GM12878 (cell line): ENCODE results near the gene TRAF5. TPM values are rescaled to one million over a fixed set of nuclear protein-coding genes. Genes with fewer than 3 reads are reported as not detected.

Experiments
- ATAC-seq: fragments of 200-7000 bp; cut with Tn5 transposase; 3 replicates; pipeline ENCODE4 v1.9.1; 2020; ENCODE audit warnings: mild to moderate bottlenecking, moderate library complexity
- BruUV-seq: library from RNA; stranded (reverse); fragments of 400-500 nt; replicated peaks from 2 replicates; lab custom pipeline; 2021; lab: Mats Ljungman, UMichigan
- CTCF ChIA-PET: fragments of 300-600 bp; sonication (Branson Sonifier 250); formaldehyde crosslinking; extraction: SDS; loops from one replicate; lab custom pipeline; 2021; ENCODE audit warnings: inconsistent platforms; lab: Yijun Ruan, JAX
- POLR2A ChIA-PET: fragments of 350-600 bp; formaldehyde crosslinking; extraction: SDS; loops from one replicate; lab custom pipeline; 2021; ENCODE audit warnings: inconsistent platforms; lab: Charles Lee
- RAD21 ChIA-PET: fragments of 300-600 bp; sonication (Branson Sonifier 250); formaldehyde crosslinking; loops from one replicate; lab custom pipeline; 2023; ENCODE audit warnings: antibody characterized with exemption; ENCODE audit not compliant: unreplicated experiment; lab: Charles Lee
- SMC1A ChIA-PET: fragments of 300-600 bp; sonication (Branson Sonifier 250); formaldehyde crosslinking; loops from one replicate; lab custom pipeline; 2023; ENCODE audit not compliant: unreplicated experiment, uncharacterized antibody; lab: Charles Lee
- DNase-seq: peaks from one replicate; pipeline ENCODE4 v3.0.0-alpha.2; 2011; ENCODE audit warnings: low read depth, low spot score
- FAIRE-seq: peaks from 3 replicates; lab custom pipeline; 2011; peaks lifted over from hg19 to GRCh38; lab: Jason Lieb, UNC
- H2AFZ ChIP-seq: 2 replicates; pipeline ENCODE4 v1.6.0; 2011; ENCODE audit warnings: low read depth, low read length, control low read depth; ENCODE audit not compliant: control insufficient read depth
- H3K27ac ChIP-seq: 2 replicates; pipeline ENCODE4 v1.5.1; 2011; ENCODE audit warnings: control low read depth; ENCODE audit not compliant: control insufficient read depth, insufficient read depth
- H3K27me3 ChIP-seq, 2 experiments: replicated peaks in 1 of 2; 2 replicates each; pipeline versions ENCODE4 v1.6.0 to v1.6.1; 2011; ENCODE audit warnings: low read length in 1 of 2; ENCODE audit not compliant: control insufficient read depth in 2 of 2, insufficient read depth in 2 of 2
- H3K36me3 ChIP-seq, 2 experiments: 2 replicates each; pipeline ENCODE4 v1.5.1; 2011; ENCODE audit warnings: low read length in 1 of 2; ENCODE audit not compliant: control insufficient read depth in 2 of 2, insufficient read depth in 2 of 2
- H3K4me1 ChIP-seq: 2 replicates; pipeline ENCODE4 v1.6.1; 2011; ENCODE audit warnings: mild to moderate bottlenecking, low read length, moderate library complexity, mixed read lengths; ENCODE audit not compliant: control insufficient read depth, insufficient read depth
- H3K4me2 ChIP-seq: 2 replicates; pipeline ENCODE4 v1.6.0; 2011; ENCODE audit warnings: control low read depth; ENCODE audit not compliant: control insufficient read depth, insufficient read depth
- H3K4me3 ChIP-seq: fragments of 200-600 bp; sonication (generic); 2 replicates; pipeline ENCODE4 v1.5.1; 2016
- H3K79me2 ChIP-seq: 2 replicates; pipeline ENCODE4 v1.6.0; 2011; ENCODE audit warnings: low read length; ENCODE audit not compliant: control insufficient read depth, insufficient read depth
- H3K9ac ChIP-seq: 2 replicates; pipeline ENCODE4 v1.8.0; 2011; ENCODE audit warnings: low read length, control low read depth, mixed read lengths; ENCODE audit not compliant: control insufficient read depth, insufficient read depth
- H3K9me3 ChIP-seq: replicated peaks from 3 replicates; pipeline ENCODE4 v1.5.1; 2011; ENCODE audit warnings: mild to moderate bottlenecking, low read length; ENCODE audit not compliant: control insufficient read depth, insufficient read depth
- H4K20me1 ChIP-seq: 2 replicates; pipeline ENCODE4 v1.6.0; 2011; ENCODE audit not compliant: control insufficient read depth, insufficient read depth
- BACH1 ChIP-seq: fragments of 450-650 bp; IDR thresholded peaks from 2 replicates; pipeline ENCODE4 v1.6.1; 2017; ENCODE audit warnings: mild to moderate bottlenecking, borderline replicate concordance
- CBX5 ChIP-seq: sonication (generic); IDR thresholded peaks from 2 replicates; pipeline ENCODE4 v1.6.1; 2016; ENCODE audit warnings: low read depth, moderate library complexity, mild to moderate bottlenecking, inconsistent platforms
- CREM ChIP-seq: IDR thresholded peaks from 2 replicates; pipeline ENCODE4 v1.6.1; 2014; ENCODE audit warnings: antibody characterized with exemption, low read depth
- FOS ChIP-seq: IDR thresholded peaks from 3 replicates; pipeline ENCODE4 v1.6.1; 2011; ENCODE audit warnings: borderline replicate concordance; ENCODE audit not compliant: insufficient read length; ENCODE audit errors: extremely low read depth
- FOXM1 ChIP-seq: IDR thresholded peaks from 2 replicates; pipeline ENCODE4 v1.6.1; 2012; ENCODE audit warnings: low read depth, mild to moderate bottlenecking, inconsistent platforms, low read length, moderate library complexity
- HDAC6 ChIP-seq: fragments of 200-600 bp; sonication (generic); IDR thresholded peaks from one replicate; pipeline ENCODE4 v1.8.0; 2017; ENCODE audit warnings: antibody characterized with exemption; ENCODE audit not compliant: unreplicated experiment
- JUNB ChIP-seq: IDR thresholded peaks from 2 replicates; pipeline ENCODE4 v1.6.1; 2016; ENCODE audit warnings: antibody characterized with exemption, mild to moderate bottlenecking
- KAT2A ChIP-seq: conservative IDR thresholded peaks from 2 replicates; pipeline ENCODE4 v1.6.1; 2011; ENCODE audit warnings: low read depth, low read length; ENCODE audit not compliant: control insufficient read depth
- KLF5 ChIP-seq: fragments of 450-650 bp; IDR thresholded peaks from 2 replicates; pipeline ENCODE4 v1.6.1; 2014; ENCODE audit warnings: mild to moderate bottlenecking; ENCODE audit not compliant: partially characterized antibody
- NFIC ChIP-seq: IDR thresholded peaks from 2 replicates; pipeline ENCODE4 v1.6.1; 2012; ENCODE audit warnings: low read depth, mild to moderate bottlenecking, inconsistent platforms, low read length, moderate library complexity
- NFXL1 ChIP-seq: fragments of 450-650 bp; IDR thresholded peaks from 2 replicates; pipeline ENCODE4 v1.6.1; 2017; ENCODE audit warnings: antibody characterized with exemption, mild to moderate bottlenecking, borderline replicate concordance
- NFYA ChIP-seq: IDR thresholded peaks from 2 replicates; pipeline ENCODE4 v1.6.1; 2011; ENCODE audit warnings: low read depth, mild to moderate bottlenecking, low read length, improper control_type of control experiment, borderline replicate concordance
- NR2C2 ChIP-seq: IDR thresholded peaks from 2 replicates; pipeline ENCODE4 v1.6.1; 2011; ENCODE audit warnings: borderline replicate concordance, low read depth; ENCODE audit not compliant: control insufficient read depth, insufficient read length
- POLR2AphosphoS5 ChIP-seq: IDR thresholded peaks from 2 replicates; pipeline ENCODE4 v1.6.1; 2011; ENCODE audit warnings: mild to moderate bottlenecking, low read length, inconsistent platforms
- RAD51 ChIP-seq: fragments of 450-650 bp; IDR thresholded peaks from 2 replicates; pipeline ENCODE4 v1.6.1; 2016; ENCODE audit warnings: moderate library complexity, mild to moderate bottlenecking, inconsistent platforms
- SPI1 ChIP-seq: IDR thresholded peaks from 2 replicates; pipeline ENCODE4 v1.6.1; 2011; ENCODE audit warnings: low read depth, mild to moderate bottlenecking, low read length, moderate library complexity, borderline replicate concordance; ENCODE audit not compliant: insufficient read depth
- SREBF1 ChIP-seq: IDR thresholded peaks from 2 replicates; pipeline ENCODE4 v1.6.1; 2012; ENCODE audit warnings: mild to moderate bottlenecking, low read length
- ZNF217 ChIP-seq: fragments of 450-650 bp; IDR thresholded peaks from 2 replicates; pipeline ENCODE4 v1.6.1; 2017; ENCODE audit warnings: antibody characterized with exemption, mild to moderate bottlenecking
- WGBS: methylation state at CpG from one replicate; pipeline ENCODE4 v1.1.6; 2016; ENCODE audit warnings: low lambda C conversion rate; ENCODE audit not compliant: insufficient replicate concordance, insufficient coverage; ENCODE audit errors: missing lambda C conversion rate; 5-methylcytosine and 5-hydroxymethylcytosine counted together
- in situ Hi-C: fragments of 300-500 bp; cut with MboI; formaldehyde crosslinking; loops from 9 replicates; pipeline ENCODE4 v1.14.3; 2018; ENCODE audit warnings: mixed read lengths
- intact Hi-C: fragments of 100-400 bp; cut with micrococcal nuclease; formaldehyde crosslinking; loops from one replicate; pipeline ENCODE4 v1.14.2; 2022; ENCODE audit not compliant: unreplicated experiment
- polyA plus RNA-seq, 11 experiments: library from polyadenylated mRNA; depleted of rRNA in 4 of 11; unstranded in 6 of 11; stranded (reverse) in 5 of 11; fragments of >200 nt; fragmentation: Nextera tagmentation in 4 of 11; fragmentation: Illumina TruSeq in 1 of 11; extraction: Ambion mirVana in 4 of 11; extraction: Trizol in 1 of 11; gene quantifications; 1 replicate in 1 of 11; 2 replicates in 10 of 11; pipeline versions ENCODE4 v1.2.1 to v1.2.3, GENCODE V29; 2011 to 2016; ENCODE audit warnings: inconsistent platforms in 2 of 11, missing spikeins in 2 of 11, low read depth in 1 of 11
- total RNA-seq, 4 experiments: library from RNA; depleted of rRNA in 3 of 4; stranded (reverse); fragments of >200 nt in 3 of 4; fragmentation: Illumina TruSeq in 1 of 4; extraction: Trizol in 1 of 4; gene quantifications; 2 replicates each; pipeline versions ENCODE4 v1.2.1 to v1.2.3, GENCODE V29; 2013 to 2021

The TRAF5 gene
- total and polyA plus RNA-seq, 10 of the 15 experiments (the other 5 are each of a cell fraction or from before 2014, with no cell fraction given): 10.6 to 36.5 (median 26.3) TPM

GRCh38 chr1:211376807-211377470 lies 50.3 kb downstream of the TRAF5 start:
- H4K20me1 ChIP-seq: no peaks in the 10 kb centered on the region
- ChIA-PET CTCF (no interaction called here), POLR2A (no interaction called here), SMC1A (no interaction called here), RAD21 (no interaction called here)
- H3K4me1 ChIP-seq: peaks cover 7% of the 10 kb centered on the region
- no peaks in the 10 kb centered on the region for H3K27me3 ChIP-seq
- no peaks in the 10 kb centered on the region for H3K79me2 ChIP-seq
- H3K9ac ChIP-seq: no peak overlapping the region
- no peak for DNase-seq
- ATAC-seq: no peak
- H3K4me2 ChIP-seq: no peak overlapping the region
- H2AFZ ChIP-seq: no peak overlapping the region
- H3K4me3 ChIP-seq: no peak overlapping the region
- no peak overlapping the region for H3K27ac ChIP-seq
- BruUV-seq: no TSS peak
- no peak for FAIRE-seq
- in situ Hi-C loops: no loop called here
- intact Hi-C loops: no loop called here
- peaks cover 4 to 9% of the 10 kb centered on the region in 2 experiments for H3K36me3 ChIP-seq
- TF ChIP-seq KAT2A (no peak), NFYA (no peak), POLR2AphosphoS5 (0 out of 2 replicates have a peak, but pooled peaks have one; percentile 20), ZNF217 (no peak)
- H3K9me3 ChIP-seq: no peaks in the 10 kb centered on the region
- 58% methylated on average over 4 of the region's 4 CpGs for WGBS

DNA sequence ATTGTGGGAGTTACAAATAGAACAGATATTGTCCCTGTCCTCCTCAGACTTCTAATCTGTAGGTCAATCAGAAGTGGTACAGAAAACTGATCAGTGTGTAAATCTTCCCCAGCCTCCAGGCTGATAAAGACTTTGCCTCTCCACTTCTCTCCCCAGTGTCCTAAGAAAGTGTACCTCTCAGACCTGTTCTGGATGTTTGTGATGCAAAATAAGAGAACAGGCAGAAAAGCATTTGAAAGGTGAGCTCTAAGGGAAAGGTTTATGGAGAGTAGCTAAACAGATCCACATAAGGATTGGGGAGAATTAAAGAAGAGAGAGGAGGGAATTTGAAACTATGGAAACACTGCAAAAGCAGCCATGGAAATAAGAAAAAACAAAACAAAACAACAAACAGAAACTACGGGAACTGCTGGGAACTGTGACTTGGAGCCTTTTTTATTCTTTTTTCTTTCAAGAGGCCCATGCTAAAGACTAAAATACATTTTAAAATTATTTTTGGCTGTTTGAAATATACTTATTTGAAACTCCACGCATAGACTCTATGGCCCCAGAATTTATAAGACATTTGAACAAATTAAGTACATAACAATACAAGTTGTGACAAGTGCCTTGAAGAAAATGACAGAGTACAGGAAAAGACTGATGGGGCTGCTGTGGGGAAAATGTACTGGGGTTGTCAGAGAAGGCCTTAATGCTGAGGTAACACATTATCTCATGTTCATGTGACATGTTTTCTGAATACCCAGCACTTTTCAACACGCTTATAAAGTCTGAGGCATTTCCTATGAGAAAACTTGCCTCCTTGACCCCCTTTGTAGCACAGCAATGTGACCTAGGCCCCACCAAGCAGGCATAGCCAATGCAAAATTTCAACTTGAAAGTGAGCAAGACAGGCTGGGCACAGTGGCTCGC lies 51.2 kb downstream of the TRAF5 start:
- no TSS peak for BruUV-seq
- ATAC-seq: no peak
- TF ChIP-seq BACH1 (no peak), FOS (no peak), SPI1 (no peak), NFIC (no peak), FOXM1 (no peak), NFXL1 (no peak), HDAC6 (no peak), NR2C2 (no peak), CBX5 (no peak), RAD51 (no peak), SREBF1 (no peak), ZNF217 (no peak), KLF5 (no peak), JUNB (no peak), CREM (no peak)

More for the DNA sequence above, 51.2 kb downstream of the TRAF5 start:
- Histone ChIP-seq H3K79me2 (peaks cover 1% of the 10 kb centered on the region), H3K9ac (no peak overlapping the region), H3K36me3 (peaks cover 3 to 4% of the 10 kb centered on the region in 2 experiments; a peak in 3 of 4 replicates), H3K4me3 (no peak overlapping the region), H3K9me3 (no peaks in the 10 kb centered on the region), H3K27me3 (no peaks in the 10 kb centered on the region), H3K27ac (no peak overlapping the region), H3K4me2 (no peak overlapping the region), H4K20me1 (no peaks in the 10 kb centered on the region), H2AFZ (no peak overlapping the region), H3K4me1 (peaks cover 7% of the 10 kb centered on the region)
- ChIA-PET RAD21 (no interaction called here), SMC1A (interaction anchor here (0.6 kb wide), 1 partner anchor 50 kb away, joined by 3 read pairs; no protein-coding TSS in a partner anchor), CTCF (no interaction called here), POLR2A (no interaction called here)
- intact Hi-C loops (no loop called here), in situ Hi-C loops (no loop called here)
- DNase-seq (no peak), FAIRE-seq (no peak)
- WGBS: 100% methylated on average over 4 of the region's 4 CpGs
